Renal pelvis (tissue), 12 donors: ENCODE measurements around the gene NBPF11. TPM values are rescaled to one million over a fixed set of nuclear protein-coding genes. Genes with fewer than 3 reads are reported as not detected.
"Not testable (repeated sequence)": the region's sequence is repeated elsewhere in the genome, so short reads cannot be mapped to it uniquely, and the experiment has no call there.

Experiments used
- DNase-seq: peaks from one replicate; pipeline ENCODE4 v3.0.0-alpha.2; 2013
- long read RNA-seq, 16 experiments: transcript quantifications; one replicate each; lab custom pipeline, GENCODE V29; 2026
- polyA plus RNA-seq, 3 donors: library from polyadenylated mRNA; unstranded; fragments of 120-200 nt; gene quantifications; one replicate each; pipeline ENCODE4 v1.2.1, GENCODE V29; 2013; ENCODE audit not compliant: insufficient read length in 3 of 3

The NBPF11 gene
- polyA plus RNA-seq: 10 to 100 TPM; 27.6 to 49.0 (median 39.4) TPM
- long read RNA-seq, donor 1: 0 reads
- long read RNA-seq, donor 2: 0 reads
- long read RNA-seq, donor 3: 0 reads
- long read RNA-seq, donor 4: 0 reads
- long read RNA-seq, donor 5, partial matches to known transcripts: 27 of 27 reads
- long read RNA-seq, donor 5, other reads (novel, unspliced or antisense): 0 of 27 reads
- long read RNA-seq, donor 6, full-length matches to known transcripts: 1 of 1 reads
- long read RNA-seq, donor 6, partial matches to known transcripts: 0 of 1 reads
- long read RNA-seq, donor 6, other reads (novel, unspliced or antisense): 0 of 1 reads
- long read RNA-seq, donor 7: 0 reads
- long read RNA-seq, donor 8: 0 reads
- long read RNA-seq, donor 9, partial matches to known transcripts: 6 of 6 reads
- long read RNA-seq, donor 9, other reads (novel, unspliced or antisense): 0 of 6 reads
- long read RNA-seq, donor 10: 0 reads
- long read RNA-seq, donor 11: 0 reads
- long read RNA-seq, donor 12: 0 reads
- long read RNA-seq, donor 13: 0 reads
- long read RNA-seq, donor 14: 0 reads
- long read RNA-seq, donor 15: 0 reads
- long read RNA-seq, donor 16: 0 reads

GRCh38 chr1:148151911-148152656 is at the start of gene NBPF11:
NBPF11 (minus strand) TSS chr1:148152281; CDS start chr1:148127003, 25,278 bp downstream.
- peak; percentile 85 for DNase-seq

- not testable (repeated sequence) for DNase-seq
These were observed 45.3 kb upstream of the NBPF11 start for GRCh38 chr1:148197396-148197795.

- not testable (repeated sequence) for DNase-seq
These were observed 44.9 kb upstream of the NBPF11 start for GRCh38 chr1:148196949-148197348.

GRCh38 chr1:148195115-148195514 is 43.0 kb upstream of the NBPF11 start:
- DNase-seq: not testable (repeated sequence)

- not testable (repeated sequence) for DNase-seq
These were observed 36.7 kb upstream of the NBPF11 start for GRCh38 chr1:148188768-148189167.

GRCh38 chr1:148178682-148179081 is 26.6 kb upstream of the NBPF11 start:
- not testable (repeated sequence) for DNase-seq

GRCh38 chr1:148175414-148175813 is 23.3 kb upstream of the NBPF11 start:
- not testable (repeated sequence) for DNase-seq

- not testable (repeated sequence) for DNase-seq
These were observed 19.9 kb upstream of the NBPF11 start for GRCh38 chr1:148171995-148172394.

GRCh38 chr1:148166558-148167492 is 14.7 kb upstream of the NBPF11 start:
- DNase-seq: no peak

GRCh38 chr1:148162363-148162762 is 10.3 kb upstream of the NBPF11 start:
- no peak for DNase-seq

GRCh38 chr1:148161053-148161901 is 9.2 kb upstream of the NBPF11 start:
- no peak for DNase-seq

GRCh38 chr1:148160343-148161052 is 8.4 kb upstream of the NBPF11 start:
- DNase-seq: no peak

GRCh38 chr1:148160048-148160342 is 7.9 kb upstream of the NBPF11 start:
- DNase-seq: no peak

GRCh38 chr1:148158341-148159003 is 6.4 kb upstream of the NBPF11 start:
- no peak for DNase-seq

GRCh38 chr1:148157803-148158202 is 5.7 kb upstream of the NBPF11 start:
- not testable (repeated sequence) for DNase-seq

GRCh38 chr1:148155494-148156275 is 3.6 kb upstream of the NBPF11 start:
- not testable (repeated sequence) for DNase-seq

- DNase-seq: not testable (repeated sequence)
These were observed 714 bp upstream of the NBPF11 start for GRCh38 chr1:148152795-148153194.

- not testable (repeated sequence) for DNase-seq
These were observed 686 bp downstream of the NBPF11 start for GRCh38 chr1:148151371-148151819.
